NCI-H748 (cell line): ENCODE data around the gene SLMAP.

Source experiments
- DNase-seq: peaks from one replicate; lab custom pipeline; 2025; ENCODE audit not compliant: unreplicated experiment; lab: John Stamatoyannopoulos, UW

The SLMAP gene

DNA sequence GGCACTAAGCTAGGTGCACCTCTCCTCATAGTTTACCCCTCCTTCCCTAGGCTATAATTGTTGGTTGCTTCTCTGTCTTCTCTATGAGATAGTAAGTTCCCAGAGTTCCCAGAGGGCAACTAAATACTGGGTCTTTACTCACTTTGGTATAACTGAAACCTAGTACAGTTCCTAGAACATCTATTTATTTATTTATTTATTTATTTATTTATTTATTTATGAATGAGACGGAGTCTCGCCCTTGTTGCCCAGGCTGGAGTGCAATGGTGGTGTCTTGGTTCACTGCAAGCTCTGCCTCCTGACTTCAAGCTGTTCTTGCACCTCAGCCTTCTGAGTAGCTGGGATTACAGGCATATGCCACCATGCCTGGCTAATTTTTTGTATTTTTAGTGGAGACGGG lies 181.0 kb downstream of the SLMAP start:
- no peak for DNase-seq

DNA sequence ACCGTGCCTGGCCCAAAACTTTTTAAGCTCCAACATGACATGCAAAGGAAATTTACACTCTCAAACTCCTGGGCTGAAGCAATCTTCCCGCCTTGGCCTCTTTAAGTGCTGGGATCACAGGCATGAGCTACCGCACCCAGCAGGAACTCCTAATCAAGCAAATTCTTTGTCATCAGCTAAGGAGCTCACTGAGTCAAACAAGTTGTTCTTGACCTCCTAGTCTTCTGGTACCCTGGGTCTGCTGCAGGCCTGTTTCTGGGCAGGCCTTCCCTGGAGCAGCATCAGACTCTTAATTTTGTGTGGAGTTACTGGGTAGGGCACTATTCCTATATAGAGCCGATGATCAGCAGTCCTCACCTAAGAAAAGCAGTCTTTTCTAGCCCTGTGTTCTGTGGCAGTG lies 183.7 kb downstream of the SLMAP start:
- DNase-seq = no peak

DNA sequence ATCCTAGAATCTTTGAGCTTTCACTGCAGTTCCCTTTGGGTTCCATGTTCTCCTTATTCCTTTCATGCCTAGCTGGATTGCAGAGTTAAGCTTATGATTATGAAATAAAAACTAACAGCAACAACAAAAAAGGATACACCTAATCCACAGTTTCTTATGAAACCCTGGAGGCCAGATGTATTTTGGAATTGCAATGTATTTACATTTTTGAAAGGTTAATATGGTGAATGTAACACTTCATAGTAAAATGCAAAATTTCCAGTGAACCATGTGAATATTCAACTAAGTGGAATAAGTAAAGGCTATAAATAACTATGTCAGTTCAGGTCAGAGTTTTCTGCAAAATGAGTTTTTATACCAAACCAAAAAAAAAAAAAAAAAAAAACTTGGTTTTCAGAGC lies 186.3 kb downstream of the SLMAP start:
- no peak for DNase-seq

DNA sequence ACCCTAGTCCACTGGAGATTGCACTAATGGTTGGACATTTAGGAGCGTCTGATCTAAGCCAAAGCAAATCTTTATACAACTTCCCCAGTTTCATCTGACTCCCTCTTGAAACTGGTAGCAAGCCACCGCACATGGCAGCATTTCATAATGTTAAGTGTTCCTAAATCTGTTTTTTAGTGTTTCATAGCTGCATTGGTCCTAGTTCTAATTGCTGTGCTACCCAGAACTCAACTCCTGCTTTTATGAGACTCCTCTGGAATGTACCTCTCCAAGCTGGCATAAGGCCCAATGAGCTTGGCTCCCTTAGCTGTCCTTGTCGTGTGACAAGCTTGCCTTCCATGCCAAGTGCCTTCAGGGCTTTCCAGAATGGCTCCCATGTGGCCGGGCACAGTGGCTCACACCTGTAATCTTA lies 186.8 kb downstream of the SLMAP start:
- DNase-seq = no peak

DNA sequence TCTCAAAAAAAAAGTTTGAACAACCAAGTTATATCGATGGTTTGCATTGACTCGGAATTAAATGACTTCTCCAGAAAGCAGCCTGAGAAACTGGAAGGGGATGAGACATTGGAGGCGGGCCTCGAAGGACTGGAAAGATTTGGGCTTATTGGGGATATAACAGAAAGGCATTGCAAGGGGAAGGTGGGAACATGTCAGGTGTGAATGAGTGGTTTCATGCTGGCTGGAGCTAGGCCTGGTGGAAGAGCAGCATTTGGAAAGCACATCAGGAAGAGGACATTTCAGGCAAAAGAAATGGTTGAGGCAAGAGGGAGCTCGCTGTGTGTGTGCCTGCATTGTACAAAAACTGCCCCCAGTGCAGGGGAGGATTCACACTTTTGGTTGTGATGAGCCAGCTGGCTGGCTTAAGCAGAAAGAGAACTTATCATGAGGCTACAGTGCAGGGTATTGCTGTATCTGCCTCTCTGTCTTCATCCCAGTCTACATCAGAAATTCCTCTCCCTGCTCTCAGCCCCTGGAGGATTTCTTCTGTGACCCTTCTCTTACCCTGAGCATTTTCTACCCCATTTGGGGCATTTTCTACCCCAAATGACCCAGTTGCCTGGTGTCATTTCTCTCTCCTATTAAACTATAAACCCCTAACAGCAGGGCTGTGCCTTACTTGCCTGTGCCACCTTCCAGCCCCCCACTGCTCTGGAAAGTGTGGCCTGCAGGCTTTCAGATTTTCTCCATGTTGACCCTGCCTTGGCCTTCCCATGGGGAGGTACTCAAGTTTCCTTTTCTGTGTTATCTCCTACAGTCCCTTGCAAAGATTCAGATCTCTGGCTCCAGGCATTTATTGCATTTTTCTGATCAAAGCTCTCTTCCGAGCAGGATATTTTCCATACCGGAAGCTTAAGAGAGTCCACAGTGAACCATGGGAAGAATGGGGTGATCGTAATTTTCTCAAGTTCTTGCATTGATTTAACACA lies 187.7 kb downstream of the SLMAP start:
- DNase-seq = no peak

DNA sequence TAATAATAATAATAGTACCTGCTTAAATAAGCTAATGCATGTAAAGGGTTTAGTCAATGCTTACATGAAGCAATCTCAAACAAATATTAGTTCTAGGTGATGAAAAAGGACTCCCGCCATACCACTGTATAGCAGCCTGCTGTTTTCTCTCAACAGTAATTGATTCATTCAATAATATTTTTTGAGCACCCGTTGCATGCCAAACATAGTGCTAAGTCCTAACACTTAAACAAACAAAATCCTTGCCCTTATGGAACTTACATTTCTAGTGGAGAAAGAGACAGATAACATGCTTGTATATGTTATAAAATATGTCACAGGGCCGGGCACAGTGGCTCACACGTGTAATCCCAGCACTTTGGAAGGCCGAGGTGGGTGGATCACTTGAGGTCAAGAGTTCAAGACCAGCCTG lies 190.9 kb downstream of the SLMAP start:
- no peak for DNase-seq

DNA sequence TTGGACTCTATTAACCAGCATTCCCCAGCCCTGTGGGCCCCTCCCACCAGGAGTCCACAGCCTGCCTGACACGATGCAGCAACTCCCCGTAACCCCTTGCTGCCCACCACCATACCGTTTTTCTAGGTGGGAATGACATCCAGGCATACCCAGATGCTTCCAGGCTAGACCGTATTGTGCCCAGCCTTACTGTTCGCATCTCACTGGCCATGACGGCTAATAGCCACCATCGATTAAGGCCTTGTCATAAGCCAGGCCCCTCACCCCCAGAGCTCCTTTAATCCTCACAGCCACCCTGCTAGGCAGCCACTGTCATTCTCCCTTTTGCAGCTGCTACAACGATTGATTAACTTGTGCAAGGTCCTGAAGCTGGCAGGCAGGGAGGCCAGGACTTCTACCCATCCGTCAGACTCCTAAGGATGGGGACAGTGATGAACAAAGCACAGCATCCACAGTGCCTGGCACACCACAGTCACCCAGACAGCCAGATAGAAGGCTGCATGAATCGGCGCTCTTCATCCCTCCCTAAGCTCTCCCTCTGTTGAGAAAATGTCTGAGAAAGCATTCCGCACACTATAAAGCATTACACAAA lies 192.1 kb downstream of the SLMAP start:
- no peak for DNase-seq

DNA sequence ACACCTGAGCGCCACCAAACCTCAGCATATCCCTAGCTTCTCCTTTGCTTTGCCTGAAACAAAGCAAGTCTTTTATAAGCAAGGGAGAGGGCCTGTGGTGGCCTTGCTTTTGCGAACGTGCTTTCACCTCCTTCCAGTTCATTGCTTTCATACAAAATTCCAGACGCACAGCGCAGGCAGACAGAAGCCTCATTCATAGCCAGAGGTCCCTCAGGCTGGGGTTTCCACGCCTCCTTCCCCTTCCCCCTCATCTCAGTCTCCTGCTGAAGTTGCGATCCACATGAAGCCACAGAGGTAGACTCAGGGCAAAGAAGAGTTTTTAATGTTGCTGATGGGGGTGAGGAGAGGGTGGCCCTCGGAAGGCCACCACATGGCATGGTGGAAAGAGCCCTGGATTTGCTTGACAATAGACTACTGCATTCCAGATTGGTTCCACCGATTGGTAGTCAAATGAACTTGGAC lies 192.7 kb downstream of the SLMAP start:
- DNase-seq = no peak

DNA sequence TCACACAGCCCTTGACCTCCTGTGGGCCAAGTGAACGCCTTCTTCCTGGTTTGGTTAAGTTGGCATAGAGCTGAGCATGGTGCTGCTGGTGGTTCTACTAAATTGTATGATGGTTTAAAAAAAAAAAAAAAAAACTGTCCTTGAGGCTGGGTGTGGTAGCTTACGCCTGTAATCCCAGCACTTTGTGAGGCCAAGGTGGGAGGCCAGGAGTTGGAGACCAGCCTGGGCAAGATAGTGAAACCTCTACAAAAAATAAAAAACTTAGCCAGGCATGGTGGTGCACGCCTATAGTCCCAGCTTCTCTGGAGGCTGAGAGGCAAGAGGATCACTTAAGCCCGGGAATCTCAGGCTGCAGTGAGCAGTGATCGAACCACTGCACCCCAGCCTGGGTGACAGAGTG lies 193.2 kb downstream of the SLMAP start:
- no peak for DNase-seq

DNA sequence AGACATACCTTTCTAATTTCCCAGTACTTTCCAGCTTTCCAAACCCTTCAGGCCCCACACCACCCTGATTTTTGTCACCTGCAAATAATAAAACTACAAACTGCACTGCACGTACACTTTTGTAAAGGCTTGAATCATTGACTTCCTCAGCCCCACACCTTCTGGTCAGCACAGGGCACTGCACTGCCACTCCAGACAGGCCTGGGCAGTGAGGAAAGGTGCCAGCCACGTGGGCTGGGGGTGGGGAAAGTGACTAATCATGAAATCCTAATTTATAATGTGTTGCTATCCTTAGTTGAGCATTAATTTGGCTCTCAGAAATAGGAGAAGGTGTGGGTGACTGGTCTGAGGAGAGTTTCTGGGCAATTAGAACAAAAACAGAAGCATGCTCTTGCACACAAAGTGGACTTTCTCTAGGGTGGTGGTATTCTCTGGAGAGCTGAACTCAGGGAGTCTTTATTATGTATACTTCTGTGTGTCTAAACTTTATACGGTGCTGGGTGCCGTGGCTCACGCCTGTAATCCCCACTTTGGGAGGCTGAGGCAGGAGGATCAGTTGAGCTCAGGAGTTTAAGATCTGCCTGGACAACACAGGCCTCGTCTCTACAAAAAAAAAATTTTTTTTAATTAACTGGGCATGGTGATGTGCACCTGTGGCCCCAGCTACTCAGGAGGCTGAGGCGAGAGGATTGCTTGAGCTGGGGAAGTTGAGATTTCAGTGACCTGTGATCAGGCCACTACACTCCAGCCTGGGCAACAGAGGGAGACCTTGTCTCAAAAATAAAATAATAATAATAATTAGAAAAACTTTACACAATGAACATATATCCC lies 193.9 kb downstream of the SLMAP start:
- no peak for DNase-seq

DNA sequence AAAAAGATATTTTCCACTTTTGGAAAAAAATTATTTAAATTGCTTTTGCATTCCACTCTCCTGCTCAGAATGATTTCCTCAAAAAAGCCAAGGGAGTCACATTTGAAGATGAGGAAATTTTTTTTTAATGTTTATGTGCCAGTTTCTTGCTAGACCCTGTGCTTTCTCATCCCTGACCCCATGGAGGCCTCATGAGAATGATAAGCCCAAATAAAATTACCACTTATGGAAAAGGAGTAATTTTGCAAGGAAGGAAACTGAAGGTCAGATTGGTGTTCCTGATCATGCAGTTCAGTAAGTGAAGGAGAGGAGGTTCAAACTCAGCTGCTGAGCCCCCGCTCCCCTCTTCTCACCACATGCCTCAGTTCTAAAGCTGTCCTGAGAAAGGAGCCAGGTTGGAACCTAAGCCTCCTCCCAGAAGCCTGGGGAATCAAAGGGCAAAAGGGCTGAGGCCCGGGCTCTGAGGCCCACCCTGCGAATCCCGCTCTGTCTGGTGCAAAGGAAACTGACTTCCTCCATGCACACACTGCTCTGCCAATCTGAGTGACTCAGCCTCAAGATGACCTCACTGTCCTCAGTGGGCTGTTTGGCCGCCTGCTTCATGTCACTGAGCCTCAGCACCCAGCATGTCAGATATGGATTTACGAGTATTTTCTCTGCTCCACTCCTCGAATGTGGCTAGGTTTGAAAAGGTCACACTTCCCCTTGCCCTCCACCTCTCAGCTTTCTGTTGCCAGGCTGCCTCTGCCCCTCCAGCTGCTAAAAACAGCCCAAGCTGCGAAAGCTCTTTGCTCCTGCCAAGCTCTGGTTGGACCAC lies 195.2 kb downstream of the SLMAP start:
- DNase-seq = no peak

DNA sequence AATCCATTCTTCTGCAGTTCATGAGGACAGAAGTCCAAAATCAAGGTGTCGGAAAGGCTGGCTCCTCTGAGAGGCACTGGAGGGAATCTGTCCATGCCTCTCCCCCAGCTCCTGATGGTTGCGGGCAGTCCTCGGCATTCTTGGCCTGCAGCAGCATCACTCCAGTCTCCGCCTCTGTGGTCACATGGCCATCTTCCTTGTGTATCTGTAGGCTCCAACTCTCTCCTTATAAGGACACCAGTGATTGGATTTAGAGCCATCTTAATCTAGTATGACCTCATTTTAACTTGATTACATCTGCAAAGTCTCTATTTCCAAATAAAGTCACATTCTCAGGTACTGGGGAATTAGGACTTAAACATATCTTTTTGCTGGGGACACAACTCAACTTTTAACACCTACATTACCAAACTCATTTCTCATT lies 196.1 kb downstream of the SLMAP start:
- DNase-seq = no peak

DNA sequence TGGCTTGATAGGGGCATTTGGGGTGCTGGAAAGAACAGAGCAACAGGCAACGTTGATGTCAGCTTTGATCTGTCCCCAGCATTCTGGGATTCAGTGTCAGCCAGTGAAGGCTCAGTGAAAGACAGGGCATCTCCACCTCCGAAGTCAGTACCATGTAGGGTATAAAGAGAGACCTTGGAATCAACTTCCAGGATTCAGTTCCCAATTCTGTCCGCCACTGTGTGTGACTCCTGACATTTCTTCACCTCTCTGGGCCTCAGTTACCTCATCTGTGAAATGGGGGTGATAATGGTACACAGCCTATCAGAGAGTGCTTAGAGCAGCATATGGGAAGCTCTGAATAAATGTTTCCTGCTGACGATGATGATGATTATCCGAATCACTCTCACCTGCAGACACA lies 196.5 kb downstream of the SLMAP start:
- DNase-seq = no peak

DNA sequence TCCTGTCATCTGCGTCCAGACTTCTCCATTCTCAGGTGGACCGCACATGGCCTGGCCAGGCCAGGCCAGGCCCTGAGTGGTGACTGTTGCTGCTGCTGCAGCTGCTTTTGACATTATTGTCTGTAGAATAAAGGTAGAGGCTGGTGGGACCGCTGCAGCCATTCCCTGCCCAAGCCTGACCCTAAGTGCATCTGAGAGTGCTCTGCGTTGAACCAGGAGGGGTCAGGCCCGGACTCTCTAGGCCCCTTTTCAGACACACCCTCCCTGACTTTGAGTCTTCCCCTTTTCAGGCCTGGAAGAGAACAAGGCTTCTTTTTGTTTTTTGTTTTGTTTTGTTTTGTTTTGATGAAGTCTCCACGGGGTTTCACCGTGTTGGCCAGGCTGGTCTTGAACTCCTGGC lies 197.5 kb downstream of the SLMAP start:
- DNase-seq = no peak

DNA sequence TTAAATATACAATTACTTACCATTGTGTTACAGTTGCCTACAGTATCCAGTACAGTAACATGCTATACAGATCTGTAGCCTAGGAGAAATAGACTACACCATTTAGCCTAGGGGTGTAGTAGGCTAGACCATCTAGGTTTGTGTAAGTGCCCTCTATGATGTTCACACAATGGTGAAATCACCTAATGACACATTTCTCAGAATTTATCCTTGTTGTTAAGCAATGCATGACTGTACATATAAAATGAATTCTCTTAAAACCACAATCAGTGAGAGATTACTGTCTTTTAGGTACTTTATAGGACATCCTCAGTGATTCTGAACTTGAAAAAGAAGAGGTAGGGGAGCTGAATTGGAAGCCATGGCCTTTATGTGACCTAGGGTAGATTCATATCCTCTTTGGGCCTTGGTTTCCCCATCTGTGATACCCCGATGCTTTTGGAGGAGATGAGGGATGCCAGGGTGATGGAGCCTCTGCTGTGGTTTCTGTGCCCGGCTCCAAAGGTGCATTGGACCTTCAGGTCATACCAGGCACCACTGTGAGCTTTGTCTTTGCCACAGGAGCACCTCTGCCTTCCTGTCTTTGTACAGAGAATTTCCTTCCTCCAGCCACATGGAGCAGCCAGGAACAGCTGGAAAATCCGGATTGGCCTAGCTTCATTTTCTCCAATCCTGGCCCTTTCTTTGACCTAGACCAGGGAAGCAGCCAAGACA lies 200.2 kb downstream of the SLMAP start:
- DNase-seq = no peak

DNA sequence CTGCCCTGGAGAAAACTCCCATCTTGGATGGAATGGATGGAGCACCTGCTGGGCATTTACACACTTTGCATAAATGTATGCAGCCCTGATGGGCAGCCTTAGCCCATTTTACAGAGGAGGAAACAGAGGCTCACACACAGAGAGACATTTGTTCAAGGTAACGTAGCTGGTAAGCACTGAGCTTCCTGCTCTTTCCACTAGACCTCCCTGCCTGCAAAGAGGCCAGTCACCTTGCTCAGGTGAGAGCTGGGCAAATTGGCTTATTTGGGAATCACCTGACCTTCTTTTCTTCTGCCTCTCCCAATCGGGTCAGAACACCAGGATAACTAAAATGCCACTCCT lies 200.7 kb downstream of the SLMAP start:
- DNase-seq = no peak

DNA sequence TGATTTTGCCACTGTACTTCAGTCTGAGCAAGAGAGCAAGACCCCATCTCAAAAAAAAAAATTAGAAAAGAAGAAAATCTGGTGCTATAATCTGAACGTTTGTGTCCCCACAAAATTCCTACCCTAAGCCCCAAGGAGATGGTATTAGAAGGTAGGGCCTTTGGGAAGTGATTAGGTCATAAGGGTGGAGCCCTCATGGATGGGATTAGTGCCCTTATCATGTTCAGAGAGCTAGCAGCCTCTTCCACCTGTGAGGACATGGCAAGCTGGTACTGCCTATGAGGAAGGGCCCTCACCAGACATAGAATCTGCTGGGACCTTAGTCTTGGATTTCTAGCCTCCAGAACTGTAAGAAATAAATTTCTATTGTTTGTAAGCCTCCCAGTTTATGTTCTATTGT lies 201.7 kb downstream of the SLMAP start:
- no peak for DNase-seq

DNA sequence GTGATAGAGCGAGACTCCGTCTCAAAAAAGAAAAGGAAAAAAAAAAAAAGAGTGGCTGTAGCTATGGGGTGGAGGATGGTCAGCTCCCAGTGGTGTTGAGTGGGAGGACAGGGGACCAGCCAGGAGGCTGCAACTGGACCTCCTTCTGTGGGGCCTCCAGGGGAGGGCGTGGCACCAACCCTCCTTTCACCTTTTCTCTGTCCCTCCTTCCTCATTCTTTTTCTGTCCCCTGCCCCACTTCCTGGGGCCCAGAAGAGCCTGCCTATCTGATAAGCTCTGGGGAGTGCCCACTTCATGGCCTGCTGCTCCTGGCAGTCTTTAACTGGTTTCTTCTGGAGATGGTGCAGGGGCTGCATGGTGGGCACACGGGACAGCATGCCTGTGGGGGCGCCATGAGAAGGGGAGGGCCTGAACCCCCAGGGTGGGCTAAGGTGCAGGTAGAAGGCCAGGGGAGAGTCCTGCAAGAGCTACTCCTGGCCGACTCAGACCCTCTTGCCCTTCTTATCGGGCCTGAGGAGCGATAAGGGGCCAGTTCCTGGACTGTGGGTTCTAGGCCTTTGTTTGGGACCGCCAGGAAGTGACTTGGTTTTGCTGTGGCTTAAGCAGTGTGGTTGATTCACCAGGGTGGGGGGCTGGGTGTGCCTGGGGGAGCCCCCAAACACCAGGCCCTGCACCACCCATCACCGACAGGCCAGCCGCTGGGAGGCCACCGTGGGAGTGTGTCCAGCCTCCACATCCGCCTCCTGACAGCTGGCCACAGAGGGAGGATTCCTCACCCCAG lies 202.7 kb downstream of the SLMAP start:
- no peak for DNase-seq

DNA sequence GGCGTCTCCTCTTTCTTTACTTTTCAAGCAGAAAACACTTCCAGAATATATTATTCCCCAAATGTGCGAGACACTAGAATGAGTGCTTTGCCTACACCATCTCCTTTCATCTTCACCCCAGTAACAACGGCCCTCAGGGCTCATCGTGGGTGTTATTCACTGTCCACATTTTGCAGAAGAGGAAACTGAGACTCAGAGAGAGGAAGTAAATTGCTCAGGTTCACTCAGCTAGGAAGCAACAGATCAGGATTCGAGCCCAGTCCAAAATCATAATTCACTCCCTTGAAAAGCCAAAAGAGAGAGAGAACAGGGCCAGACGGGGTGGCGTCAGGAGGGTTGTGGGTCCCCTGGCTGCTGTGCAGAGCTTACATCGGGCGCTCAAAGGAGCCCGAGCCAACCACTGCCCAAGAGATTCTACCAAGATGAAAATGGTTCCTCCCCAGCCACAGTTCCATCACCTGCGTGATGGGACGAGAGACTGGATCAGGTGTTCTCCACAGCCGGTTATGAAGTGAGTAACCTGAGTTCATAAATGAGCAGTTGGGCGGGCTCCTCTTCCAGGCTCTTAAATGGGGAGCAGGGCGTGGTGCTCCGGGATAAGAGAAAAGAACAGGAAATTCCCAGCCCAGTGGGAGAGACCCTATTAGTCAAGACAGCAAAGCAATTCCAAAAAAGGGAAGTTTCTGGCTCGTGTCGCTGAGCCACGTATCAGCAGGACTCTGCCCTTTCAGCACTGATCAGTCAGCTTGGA lies 203.5 kb downstream of the SLMAP start:
- DNase-seq = peak; percentile 21
